ENCODE results near the gene LCN1. TPM values are rescaled to one million over a fixed set of nuclear protein-coding genes. Genes with fewer than 3 reads are reported as not detected.

The LCN1 gene
- polyA plus RNA-seq, 1 donor (not counting 4 experiments of a cell fraction or from before 2014, with no cell fraction given) = not detected

DNA sequence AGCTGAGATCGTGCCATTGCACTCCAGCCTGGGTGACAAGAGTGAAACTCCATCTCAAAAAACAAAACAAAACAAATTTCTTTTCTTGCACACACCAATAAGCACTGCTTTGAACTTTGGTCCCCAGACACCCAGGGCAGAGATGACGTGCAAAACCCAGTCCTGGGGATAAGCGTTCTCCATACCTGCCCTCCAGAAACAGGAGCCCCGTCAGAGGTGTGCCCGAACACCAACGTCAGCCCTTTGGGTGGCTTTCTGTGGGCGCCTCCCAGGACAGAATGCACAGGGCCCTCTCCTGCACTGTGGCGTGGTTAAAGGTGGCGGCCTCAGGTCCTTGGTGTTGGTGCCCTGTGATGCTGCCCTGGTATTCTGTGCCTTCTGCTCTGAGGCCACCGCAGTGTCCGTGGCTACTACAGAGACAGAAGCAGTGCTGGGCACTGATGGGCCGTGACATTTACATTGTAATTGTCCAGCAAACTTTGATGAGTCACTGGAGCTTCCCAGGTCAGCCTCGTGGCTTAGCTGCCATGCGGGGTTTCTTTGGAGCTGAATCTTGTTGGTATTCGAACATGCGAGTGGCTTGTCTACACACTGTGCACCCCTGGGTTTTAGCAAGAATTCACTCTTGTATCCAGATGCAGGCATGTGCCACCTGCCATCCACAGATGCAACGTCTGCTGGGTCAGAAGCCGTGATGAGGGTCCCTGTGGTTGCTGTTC lies 31.9 kb upstream of the LCN1 start:
- H3K79me2 ChIP-seq (ENCODE audit: control insufficient read depth, insufficient read depth, low read length) = no peaks in the 10 kb centered on the region
- H3K27me3 ChIP-seq (ENCODE audit: control insufficient read depth, extremely low read depth, insufficient read depth, low read length) = no peaks in the 10 kb centered on the region
- TF ChIP-seq EZH2 (IDR thresholded peaks at IDR 0.05; ENCODE audit: low read length) = no peak
- TF ChIP-seq, protein P1, sequence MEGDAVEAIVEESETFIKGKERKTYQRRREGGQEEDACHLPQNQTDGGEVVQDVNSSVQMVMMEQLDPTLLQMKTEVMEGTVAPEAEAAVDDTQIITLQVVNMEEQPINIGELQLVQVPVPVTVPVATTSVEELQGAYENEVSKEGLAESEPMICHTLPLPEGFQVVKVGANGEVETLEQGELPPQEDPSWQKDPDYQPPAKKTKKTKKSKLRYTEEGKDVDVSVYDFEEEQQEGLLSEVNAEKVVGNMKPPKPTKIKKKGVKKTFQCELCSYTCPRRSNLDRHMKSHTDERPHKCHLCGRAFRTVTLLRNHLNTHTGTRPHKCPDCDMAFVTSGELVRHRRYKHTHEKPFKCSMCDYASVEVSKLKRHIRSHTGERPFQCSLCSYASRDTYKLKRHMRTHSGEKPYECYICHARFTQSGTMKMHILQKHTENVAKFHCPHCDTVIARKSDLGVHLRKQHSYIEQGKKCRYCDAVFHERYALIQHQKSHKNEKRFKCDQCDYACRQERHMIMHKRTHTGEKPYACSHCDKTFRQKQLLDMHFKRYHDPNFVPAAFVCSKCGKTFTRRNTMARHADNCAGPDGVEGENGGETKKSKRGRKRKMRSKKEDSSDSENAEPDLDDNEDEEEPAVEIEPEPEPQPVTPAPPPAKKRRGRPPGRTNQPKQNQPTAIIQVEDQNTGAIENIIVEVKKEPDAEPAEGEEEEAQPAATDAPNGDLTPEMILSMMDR (optimal IDR thresholded peaks at IDR 0.05 in 1 of 3, IDR thresholded peaks at IDR 0.05 in 1 of 3, conservative IDR thresholded peaks at IDR 0.05 in 1 of 3; ENCODE audit: extremely low read depth in 1 of 3, insufficient read depth in 2 of 3, low read length in 3 of 3) = no peak
- H3K9me1 ChIP-seq (ENCODE audit: control insufficient read depth, extremely low read depth, insufficient read depth, low read length) = no peaks in the 10 kb centered on the region
- no peak overlapping the region for H2AFZ ChIP-seq (ENCODE audit: control insufficient read depth, low read length)
- no peak overlapping the region for H3K4me2 ChIP-seq (ENCODE audit: control insufficient read depth, extremely low read depth, insufficient read depth, low read depth, low read length)
- DNase-seq (ENCODE audit: low read depth, low spot score) (no peak), FAIRE-seq (no peak)
- H3K4me3 ChIP-seq (ENCODE audit: control insufficient read depth in 2 of 3, extremely low read depth in 1 of 3, insufficient read depth in 2 of 3, low read depth in 1 of 3, low read length in 3 of 3) = no peak overlapping the region
- H3K9me3 ChIP-seq (ENCODE audit: control insufficient read depth, low read depth, low read length) = no peaks in the 10 kb centered on the region
- H3K36me3 ChIP-seq (ENCODE audit: control insufficient read depth in 2 of 2, extremely low read depth in 1 of 2, insufficient read depth in 2 of 2, low read length in 2 of 2) = peaks cover 5 to 7% of the 10 kb centered on the region in 2 experiments
- H4K20me1 ChIP-seq (ENCODE audit: control insufficient read depth, extremely low read depth, insufficient read depth, low read length) = no peaks in the 10 kb centered on the region
- H3K27ac ChIP-seq (ENCODE audit: control insufficient read depth, insufficient read depth, low read length) = no peak overlapping the region
- dilution Hi-C loops (cut with MboI; ENCODE audit: extremely low pct_ligation_motif_present, low sequenced_read_pairs) = no loop called here
- no peaks in the 10 kb centered on the region for H3K4me1 ChIP-seq (ENCODE audit: control insufficient read depth, extremely low read depth, insufficient read depth, low read length)
- no peak overlapping the region for H3K9ac ChIP-seq (ENCODE audit: control insufficient read depth, extremely low read depth, insufficient read depth, low read length)

DNA sequence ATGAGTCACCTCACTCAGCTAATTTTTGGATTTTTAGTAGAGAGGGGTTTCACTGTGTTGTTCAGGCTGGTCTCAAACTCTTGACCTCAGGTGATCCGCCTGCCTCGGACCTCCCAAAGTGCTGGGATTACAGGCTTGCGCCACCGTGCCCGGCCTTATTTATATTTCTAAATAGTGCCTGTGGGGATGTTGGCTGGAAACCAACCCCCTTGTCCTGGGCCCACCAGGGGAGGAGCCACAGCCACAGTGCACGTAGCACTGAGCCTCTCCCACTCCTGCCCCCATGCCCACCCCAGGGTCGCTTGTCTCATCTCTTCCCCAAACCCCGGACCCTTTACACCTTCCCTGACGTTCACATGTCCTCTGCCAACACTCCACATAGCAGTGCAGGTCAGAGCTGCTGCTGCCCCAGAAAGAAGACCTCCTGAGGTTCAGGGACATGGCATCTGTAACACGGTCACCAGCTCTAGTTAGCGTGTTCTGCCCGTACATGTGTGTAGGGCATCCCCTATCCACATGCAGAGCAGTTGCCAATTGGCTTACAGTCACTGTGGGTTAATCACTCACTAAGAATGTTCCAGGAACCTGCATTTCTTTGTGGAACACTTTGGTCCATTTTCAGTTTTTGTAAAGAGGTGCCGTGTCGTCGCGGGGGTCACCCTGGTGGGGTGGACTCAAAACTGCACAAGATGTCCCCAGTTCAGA lies 30.9 kb upstream of the LCN1 start:
- Histone ChIP-seq H4K20me1 (ENCODE audit: control insufficient read depth, extremely low read depth, insufficient read depth, low read length) (no peaks in the 10 kb centered on the region), H3K9me3 (ENCODE audit: control insufficient read depth, low read depth, low read length) (no peaks in the 10 kb centered on the region), H3K9me1 (ENCODE audit: control insufficient read depth, extremely low read depth, insufficient read depth, low read length) (no peaks in the 10 kb centered on the region), H3K36me3 (ENCODE audit: control insufficient read depth in 2 of 2, extremely low read depth in 1 of 2, insufficient read depth in 2 of 2, low read length in 2 of 2) (peaks cover 5 to 6% of the 10 kb centered on the region in 2 experiments), H3K9ac (ENCODE audit: control insufficient read depth, extremely low read depth, insufficient read depth, low read length) (no peak overlapping the region), H3K79me2 (ENCODE audit: control insufficient read depth, insufficient read depth, low read length) (no peaks in the 10 kb centered on the region), H3K4me3 (ENCODE audit: control insufficient read depth in 2 of 3, extremely low read depth in 1 of 3, insufficient read depth in 2 of 3, low read depth in 1 of 3, low read length in 3 of 3) (no peak overlapping the region), H3K4me1 (ENCODE audit: control insufficient read depth, extremely low read depth, insufficient read depth, low read length) (no peaks in the 10 kb centered on the region), H3K27ac (ENCODE audit: control insufficient read depth, insufficient read depth, low read length) (no peak overlapping the region), H2AFZ (ENCODE audit: control insufficient read depth, low read length) (no peak overlapping the region), H3K4me2 (ENCODE audit: control insufficient read depth, extremely low read depth, insufficient read depth, low read depth, low read length) (no peak overlapping the region), H3K27me3 (ENCODE audit: control insufficient read depth, extremely low read depth, insufficient read depth, low read length) (no peaks in the 10 kb centered on the region)
- dilution Hi-C loops (cut with MboI; ENCODE audit: extremely low pct_ligation_motif_present, low sequenced_read_pairs) = no loop called here
- no peak for TF ChIP-seq EZH2 (IDR thresholded peaks at IDR 0.05; ENCODE audit: low read length)
- TF ChIP-seq, protein P1 (optimal IDR thresholded peaks at IDR 0.05 in 1 of 3, IDR thresholded peaks at IDR 0.05 in 1 of 3, conservative IDR thresholded peaks at IDR 0.05 in 1 of 3; ENCODE audit: extremely low read depth in 1 of 3, insufficient read depth in 2 of 3, low read length in 3 of 3) = no peak
- no peak for FAIRE-seq
- no peak for DNase-seq (ENCODE audit: low read depth, low spot score)
